Hepatocyte (in vitro differentiated cells): Measurements from ENCODE around the gene HHATL. TPM values are rescaled to one million over a fixed set of nuclear protein-coding genes. Genes with fewer than 3 reads are reported as not detected.

Experiments
- DNase-seq: peaks from one replicate; pipeline ENCODE4 v3.0.0-alpha.2; 2016; ENCODE audit warnings: low spot score
- H2AFZ ChIP-seq: fragments of 200-600 bp; sonication (generic); 2 replicates; pipeline ENCODE4 v1.6.0; 2016; ENCODE audit warnings: antibody characterized with exemption, mild to moderate bottlenecking
- H3K27ac ChIP-seq: fragments of 200-600 bp; sonication (generic); 2 replicates; pipeline ENCODE4 v1.5.1; 2016; ENCODE audit warnings: mild to moderate bottlenecking
- H3K27me3 ChIP-seq: fragments of 200-600 bp; sonication (generic); 2 replicates; pipeline ENCODE4 v1.6.1; 2016
- H3K36me3 ChIP-seq: fragments of 200-600 bp; sonication (generic); replicated peaks from 2 replicates; pipeline ENCODE4 v1.5.1; 2016; ENCODE audit warnings: low read depth; ENCODE audit not compliant: insufficient read depth
- H3K4me1 ChIP-seq: fragments of 200-600 bp; sonication (generic); 2 replicates; pipeline ENCODE4 v1.5.1; 2016; ENCODE audit warnings: mild to moderate bottlenecking, moderate library complexity; ENCODE audit not compliant: insufficient read depth
- H3K4me2 ChIP-seq: fragments of 200-600 bp; sonication (generic); 2 replicates; pipeline ENCODE4 v1.6.0; 2016
- H3K4me3 ChIP-seq: fragments of 200-600 bp; sonication (generic); 2 replicates; pipeline ENCODE4 v1.5.1; 2016; ENCODE audit warnings: mild to moderate bottlenecking
- H3K79me2 ChIP-seq: fragments of 200-600 bp; sonication (generic); 2 replicates; pipeline ENCODE4 v1.6.0; 2017; ENCODE audit warnings: mild to moderate bottlenecking
- H3K9me2 ChIP-seq: fragments of 200-600 bp; sonication (generic); replicated peaks from 2 replicates; pipeline ENCODE4 v1.6.0; 2017; ENCODE audit warnings: mild to moderate bottlenecking; ENCODE audit not compliant: insufficient read depth
- H3K9me3 ChIP-seq: fragments of 200-600 bp; sonication (generic); 2 replicates; pipeline ENCODE4 v1.5.1; 2016; ENCODE audit warnings: low read depth, mild to moderate bottlenecking
- H4K20me1 ChIP-seq: fragments of 200-600 bp; sonication (generic); 2 replicates; pipeline ENCODE4 v1.6.0; 2016; ENCODE audit warnings: mild to moderate bottlenecking; ENCODE audit not compliant: insufficient read depth, poor library complexity, severe bottlenecking
- CTCF ChIP-seq: fragments of 200-600 bp; sonication (generic); IDR thresholded peaks from 2 replicates; pipeline ENCODE4 v1.5.1; 2016; ENCODE audit warnings: antibody characterized with exemption, mild to moderate bottlenecking; ENCODE audit not compliant: poor library complexity
- EZH2 ChIP-seq: fragments of 200-600 bp; sonication (generic); IDR thresholded peaks from 2 replicates; pipeline ENCODE4 v1.6.1; 2016; ENCODE audit warnings: antibody characterized with exemption, mild to moderate bottlenecking, borderline replicate concordance
- EZH2phosphoT487 ChIP-seq: fragments of 200-600 bp; sonication (generic); IDR thresholded peaks from one replicate; pipeline ENCODE4 v1.6.1; 2018; ENCODE audit warnings: antibody characterized with exemption, mild to moderate bottlenecking, low read depth, moderate library complexity; ENCODE audit not compliant: unreplicated experiment, severe bottlenecking
- WGBS: methylation state at CpG from one replicate; pipeline ENCODE4 v1.1.6; 2016; ENCODE audit warnings: low lambda C conversion rate; ENCODE audit errors: missing lambda C conversion rate; 5-methylcytosine and 5-hydroxymethylcytosine counted together
- polyA plus RNA-seq: library from polyadenylated mRNA; unstranded; fragments of >200 nt; fragmentation: Nextera tagmentation; extraction: Ambion mirVana; gene quantifications from 2 replicates; pipeline ENCODE4 v1.2.1, GENCODE V29; 2016
- total RNA-seq: library from RNA; depleted of rRNA; stranded (reverse); fragments of >200 nt; gene quantifications from 2 replicates; pipeline ENCODE4 v1.2.3, GENCODE V29; 2014

The HHATL gene
- total and polyA plus RNA-seq, 2 experiments from 2014 or later: not detected

GRCh38 chr3:42735615-42736014 lies 33.0 kb upstream of the HHATL start:
- no peaks in the 10 kb centered on the region for H3K36me3 ChIP-seq
- 92% methylated on average over 12 of the region's 12 CpGs for WGBS
- no peak overlapping the region for H3K4me2 ChIP-seq
- no peaks in the 10 kb centered on the region for H3K79me2 ChIP-seq
- no peak overlapping the region for H2AFZ ChIP-seq
- H3K9me3 ChIP-seq: no peaks in the 10 kb centered on the region
- H4K20me1 ChIP-seq: no peaks in the 10 kb centered on the region
- H3K27ac ChIP-seq: no peak overlapping the region
- no peaks in the 10 kb centered on the region for H3K27me3 ChIP-seq
- no peak overlapping the region for H3K4me3 ChIP-seq
- no peak for TF ChIP-seq EZH2phosphoT487
- TF ChIP-seq EZH2: no peak
- no peak for TF ChIP-seq CTCF
- DNase-seq: no peak
- H3K9me2 ChIP-seq: no peaks in the 10 kb centered on the region
- H3K4me1 ChIP-seq: no peaks in the 10 kb centered on the region

GRCh38 chr3:42735019-42735418 lies 32.4 kb upstream of the HHATL start:
- no peaks in the 10 kb centered on the region for H3K36me3 ChIP-seq
- WGBS: 86% methylated on average over 7 of the region's 8 CpGs
- no peak overlapping the region for H2AFZ ChIP-seq

GRCh38 chr3:42734263-42734860 lies 31.8 kb upstream of the HHATL start:
- no peaks in the 10 kb centered on the region for H3K79me2 ChIP-seq
- no peak overlapping the region for H3K4me3 ChIP-seq
- H3K4me2 ChIP-seq: no peak overlapping the region
- WGBS: 79% methylated on average over 6 of the region's 6 CpGs
- no peak for DNase-seq
- H3K36me3 ChIP-seq: no peaks in the 10 kb centered on the region
- H2AFZ ChIP-seq: no peak overlapping the region
- TF ChIP-seq EZH2phosphoT487 (no peak), EZH2 (no peak), CTCF (no peak)
- H3K27me3 ChIP-seq: no peaks in the 10 kb centered on the region
- H4K20me1 ChIP-seq: no peaks in the 10 kb centered on the region
- H3K27ac ChIP-seq: no peak overlapping the region
- no peaks in the 10 kb centered on the region for H3K9me2 ChIP-seq
- no peaks in the 10 kb centered on the region for H3K9me3 ChIP-seq
- no peaks in the 10 kb centered on the region for H3K4me1 ChIP-seq

More at GRCh38 chr3:42735019-42735418, 32.4 kb upstream of the HHATL start:
- Histone ChIP-seq H3K9me3 (no peaks in the 10 kb centered on the region), H3K9me2 (no peaks in the 10 kb centered on the region), H3K27ac (no peak overlapping the region), H4K20me1 (no peaks in the 10 kb centered on the region), H3K27me3 (no peaks in the 10 kb centered on the region), H3K4me3 (no peak overlapping the region), H3K79me2 (no peaks in the 10 kb centered on the region), H3K4me1 (no peaks in the 10 kb centered on the region), H3K4me2 (no peak overlapping the region)
- DNase-seq: no peak
- TF ChIP-seq CTCF (no peak), EZH2phosphoT487 (no peak), EZH2 (no peak)
